ENCODE data around the gene SERP2.

DNA sequence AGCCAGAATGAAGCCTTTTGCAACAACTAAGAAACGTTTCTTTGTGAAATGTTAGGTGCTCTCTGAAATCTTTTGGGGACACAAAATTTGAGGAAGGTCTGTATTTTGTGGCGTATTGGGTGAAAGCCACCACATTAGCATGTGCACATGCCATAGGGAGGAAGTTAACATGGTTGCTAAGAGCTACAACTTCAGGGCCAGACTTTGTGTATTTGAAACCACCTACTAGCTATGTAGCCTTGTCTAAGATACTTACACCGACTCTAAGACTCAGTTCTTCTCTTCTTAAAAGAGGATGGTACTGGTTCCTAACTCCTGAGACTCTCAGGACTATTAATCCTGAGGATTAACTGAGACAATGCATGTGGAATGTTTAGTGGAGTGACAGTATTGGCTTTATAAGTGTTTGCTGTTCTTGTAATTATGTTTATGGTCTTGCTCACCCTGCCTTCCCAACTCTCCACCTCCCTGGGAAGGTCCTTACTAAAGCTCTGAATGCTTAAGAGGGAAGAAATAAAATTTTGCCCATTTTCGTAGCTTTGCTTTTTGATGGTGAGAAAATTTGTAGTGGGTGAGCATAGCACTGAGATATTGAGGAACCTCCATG is 15.5 kb downstream of the SERP2 start:
- no peak for TF ChIP-seq EZH2 (IDR thresholded peaks at IDR 0.05; ENCODE audit: low read length, missing control alignments)
- TF ChIP-seq, protein P1, sequence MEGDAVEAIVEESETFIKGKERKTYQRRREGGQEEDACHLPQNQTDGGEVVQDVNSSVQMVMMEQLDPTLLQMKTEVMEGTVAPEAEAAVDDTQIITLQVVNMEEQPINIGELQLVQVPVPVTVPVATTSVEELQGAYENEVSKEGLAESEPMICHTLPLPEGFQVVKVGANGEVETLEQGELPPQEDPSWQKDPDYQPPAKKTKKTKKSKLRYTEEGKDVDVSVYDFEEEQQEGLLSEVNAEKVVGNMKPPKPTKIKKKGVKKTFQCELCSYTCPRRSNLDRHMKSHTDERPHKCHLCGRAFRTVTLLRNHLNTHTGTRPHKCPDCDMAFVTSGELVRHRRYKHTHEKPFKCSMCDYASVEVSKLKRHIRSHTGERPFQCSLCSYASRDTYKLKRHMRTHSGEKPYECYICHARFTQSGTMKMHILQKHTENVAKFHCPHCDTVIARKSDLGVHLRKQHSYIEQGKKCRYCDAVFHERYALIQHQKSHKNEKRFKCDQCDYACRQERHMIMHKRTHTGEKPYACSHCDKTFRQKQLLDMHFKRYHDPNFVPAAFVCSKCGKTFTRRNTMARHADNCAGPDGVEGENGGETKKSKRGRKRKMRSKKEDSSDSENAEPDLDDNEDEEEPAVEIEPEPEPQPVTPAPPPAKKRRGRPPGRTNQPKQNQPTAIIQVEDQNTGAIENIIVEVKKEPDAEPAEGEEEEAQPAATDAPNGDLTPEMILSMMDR (conservative IDR thresholded peaks at IDR 0.05 in 1 of 2, IDR thresholded peaks at IDR 0.05 in 1 of 2; ENCODE audit: low read depth in 1 of 2, low read length in 2 of 2), result no peak

All from fibroblast of lung (primary cell).